Measurements from ENCODE around the gene ZNF19.
A peak's percentile ranks its signal among the peaks of the same experiment; 100 is the strongest.

Gene ZNF19

GRCh38 chr16:71484006-71484893, 4.9 kb downstream of the ZNF19 start:
- peak; percentile 89 for DNase-seq

GRCh38 chr16:71482569-71482968, 6.6 kb downstream of the ZNF19 start:
- DNase-seq, result no peak

GRCh38 chr16:71480956-71481355, 8.2 kb downstream of the ZNF19 start:
- no peak for DNase-seq

- no peak for DNase-seq
These were observed 9.7 kb downstream of the ZNF19 start for GRCh38 chr16:71479420-71479819.

GRCh38 chr16:71476457-71477124, 12.5 kb downstream of the ZNF19 start:
- DNase-seq, result no peak

- no peak for DNase-seq
These were observed 14.3 kb downstream of the ZNF19 start for GRCh38 chr16:71474864-71475263.

GRCh38 chr16:71473891-71474290, 15.2 kb downstream of the ZNF19 start:
- DNase-seq, result no peak

- DNase-seq, result no peak
These were observed 16.2 kb downstream of the ZNF19 start for GRCh38 chr16:71472931-71473330.

- no peak for DNase-seq
These were observed 17.1 kb downstream of the ZNF19 start for GRCh38 chr16:71472051-71472450.

GRCh38 chr16:71467810-71468209, 21.3 kb downstream of the ZNF19 start:
- DNase-seq, result peak; percentile 43

GRCh38 chr16:71464231-71464630, 24.9 kb downstream of the ZNF19 start:
- no peak for DNase-seq

- peak; percentile 85 for DNase-seq
These were observed 27.2 kb downstream of the ZNF19 start, which contains the start of gene ZNF23 for GRCh38 chr16:71461686-71462648. Gene ZNF23, minus strand, starts transcription at chr16:71462247. Its CDS starts 5,451 bp downstream, at chr16:71456796.

GRCh38 chr16:71460941-71461340, 28.2 kb downstream of the ZNF19 start:
- no peak for DNase-seq

- DNase-seq, result no peak
These were observed 28.9 kb downstream of the ZNF19 start for GRCh38 chr16:71460236-71460635.

- no peak for DNase-seq
These were observed 29.6 kb downstream of the ZNF19 start for GRCh38 chr16:71459510-71459909.

GRCh38 chr16:71456801-71457200, 32.3 kb downstream of the ZNF19 start:
- DNase-seq, result no peak

GRCh38 chr16:71453036-71453435, 36.1 kb downstream of the ZNF19 start:
- no peak for DNase-seq

- DNase-seq, result no peak
These were observed 40.1 kb downstream of the ZNF19 start for GRCh38 chr16:71449020-71449419.

GRCh38 chr16:71448274-71448866, 40.8 kb downstream of the ZNF19 start:
- DNase-seq, result no peak

GRCh38 chr16:71443714-71444113, 45.4 kb downstream of the ZNF19 start:
- DNase-seq, result no peak

- no peak for DNase-seq
These were observed 47.1 kb downstream of the ZNF19 start, which contains the start of gene TLE7 for GRCh38 chr16:71442051-71442440. Gene TLE7, minus strand, starts transcription at chr16:71442054. Its CDS starts 8,730 bp downstream, at chr16:71433324.

- no peak for DNase-seq
These were observed 47.6 kb downstream of the ZNF19 start for GRCh38 chr16:71441348-71442050.
